CD4-positive, alpha-beta T cell (primary cell): ENCODE results near the gene UBE2F. TPM values are rescaled to one million over a fixed set of nuclear protein-coding genes. Genes with fewer than 3 reads are reported as not detected.

ENCODE experiments used
- ATAC-seq: fragments of 200-7000 bp; cut with Tn5 transposase; one replicate; pipeline ENCODE4 v1.10.0; 2022; ENCODE audit warnings: mild to moderate bottlenecking; ENCODE audit not compliant: poor library complexity
- CTCF ChIA-PET: fragments of 350-600 bp; sonication (Branson Sonifier 250); formaldehyde crosslinking; loops from one replicate; lab custom pipeline; 2021; ENCODE audit warnings: antibody characterized with exemption, inconsistent platforms; lab: Charles Lee
- POLR2A ChIA-PET: fragments of 350-600 bp; sonication (Branson Sonifier 250); formaldehyde crosslinking; loops from one replicate; lab custom pipeline; 2021; ENCODE audit warnings: antibody characterized with exemption, inconsistent platforms; lab: Charles Lee
- DNase-seq, 14 experiments: peaks; one replicate each; pipeline ENCODE4 v3.0.0-alpha.2; 2013 to 2020; ENCODE audit warnings: mixed read lengths in 2 of 14
- H3K27ac ChIP-seq, 2 donors: one replicate each; pipeline versions ENCODE4 v1.5.1 to v1.7.0; 2013; ENCODE audit warnings: low read length in 2 of 2, low read depth in 1 of 2, mild to moderate bottlenecking in 1 of 2
- H3K27me3 ChIP-seq, 2 experiments: 1 replicate in 1 of 2; 2 replicates in 1 of 2; pipeline versions ENCODE4 v1.6.1 to v1.7.0; 2013; ENCODE audit warnings: low read length in 2 of 2, control low read depth in 1 of 2, mild to moderate bottlenecking in 1 of 2, moderate library complexity in 1 of 2; ENCODE audit not compliant: insufficient read depth in 2 of 2, control insufficient read depth in 1 of 2
- H3K36me3 ChIP-seq: one replicate; pipeline ENCODE4 v1.6.1; 2013; ENCODE audit warnings: low read length, control low read depth; ENCODE audit not compliant: insufficient read depth
- H3K4me1 ChIP-seq: one replicate; pipeline ENCODE4 v1.6.1; 2013; ENCODE audit warnings: low read length, control low read depth; ENCODE audit not compliant: insufficient read depth
- H3K4me3 ChIP-seq: one replicate; pipeline ENCODE4 v1.5.1; 2013; ENCODE audit warnings: mild to moderate bottlenecking, low read length, moderate library complexity
- H3K9me3 ChIP-seq, 2 experiments: 1 replicate in 1 of 2; 2 replicates in 1 of 2; pipeline versions ENCODE4 v1.6.1 to v1.7.0; 2013; ENCODE audit warnings: low read length in 2 of 2, mild to moderate bottlenecking in 2 of 2, control low read depth in 1 of 2, moderate library complexity in 1 of 2; ENCODE audit not compliant: control insufficient read depth in 1 of 2, insufficient read depth in 1 of 2
- H3K27ac Mint-ChIP-seq: one replicate; pipeline ENCODE4 v1.8.0; 2020; ENCODE audit warnings: mixed read lengths
- H3K27me3 Mint-ChIP-seq: one replicate; pipeline ENCODE4 v1.8.0; 2021; ENCODE audit warnings: mixed read lengths
- H3K36me3 Mint-ChIP-seq: one replicate; pipeline ENCODE4 v1.8.0; 2021; ENCODE audit warnings: low read depth, mixed read lengths
- H3K4me1 Mint-ChIP-seq: one replicate; pipeline ENCODE4 v1.8.0; 2021; ENCODE audit warnings: low read depth, mixed read lengths
- H3K4me3 Mint-ChIP-seq: one replicate; pipeline ENCODE4 v1.8.0; 2020; ENCODE audit warnings: mild to moderate bottlenecking, mixed read lengths
- H3K9me3 Mint-ChIP-seq: one replicate; pipeline ENCODE4 v1.8.0; 2020; ENCODE audit warnings: mixed read lengths
- intact Hi-C, 2 experiments: fragments of 100-400 bp; cut with DNase I in 1 of 2; cut with micrococcal nuclease in 1 of 2; formaldehyde crosslinking; loops; one replicate each; pipeline versions ENCODE4 v1.15.1 to v1.9.0; 2023 to 2025; cut with DNase I, micrococcal nuclease
- total RNA-seq, 174 experiments: library from RNA in 2 of 174; stranded (reverse) in 2 of 174; gene quantifications; one replicate each; pipeline ENCODE4 v1.2.3 and lab custom pipeline; 2021 to 2026
- TF ChIP-seq, protein P1 (sequence below): fragments of 200-600 bp; IDR thresholded peaks from one replicate; pipeline ENCODE4 v1.8.0; 2022; ENCODE audit warnings: antibody characterized with exemption, mild to moderate bottlenecking

The UBE2F gene
- total RNA-seq, 2 experiments from 2014 or later, result 23.2 to 27.4 TPM

DNA sequence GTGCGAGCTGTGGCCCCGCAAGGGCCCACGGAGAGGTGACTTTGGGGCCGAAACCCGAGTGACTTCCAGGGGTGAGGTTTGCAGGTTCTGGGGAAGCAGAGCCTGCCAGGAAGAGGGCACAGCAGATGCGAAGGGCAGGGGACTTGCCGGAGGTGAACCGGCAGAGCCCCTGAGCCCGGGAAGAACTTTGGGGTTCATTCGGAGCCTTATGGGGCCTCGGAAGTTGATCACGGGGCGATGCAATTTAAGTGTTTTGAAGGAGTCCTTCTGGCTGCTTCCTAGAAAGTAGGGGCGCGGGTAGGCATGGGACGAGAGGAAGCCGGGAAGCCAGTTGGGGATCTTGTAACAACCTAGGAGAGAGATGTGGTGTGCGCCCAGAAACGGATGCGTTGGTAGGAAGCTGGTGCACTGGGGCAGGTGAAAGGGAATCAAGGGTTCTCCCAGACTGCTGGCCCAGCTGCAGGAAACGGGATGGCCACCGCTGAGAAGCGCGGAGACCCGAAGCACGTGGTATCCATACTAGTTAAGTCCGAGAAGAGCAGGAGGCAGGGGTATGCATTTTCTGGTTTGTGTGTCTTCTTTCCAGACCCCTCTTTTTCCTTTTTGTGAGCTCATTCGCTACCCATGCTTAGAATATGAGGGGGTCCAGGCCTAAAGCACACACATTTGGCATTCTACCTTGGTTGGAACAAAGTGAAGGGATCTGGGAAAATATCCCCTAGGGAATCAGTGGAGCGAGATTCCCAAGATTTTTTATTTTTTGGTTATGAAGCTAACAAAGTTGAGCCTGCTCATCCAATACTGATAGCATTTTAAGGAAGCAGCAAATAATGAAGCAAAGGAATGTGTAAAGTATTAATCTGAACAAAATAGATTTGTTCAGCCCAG is 94.7 kb downstream of the UBE2F start:
- Histone ChIP-seq H3K36me3 (peaks cover 12% of the 10 kb centered on the region), H3K27me3 (no peaks in the 10 kb centered on the region)
- H3K4me3 Mint-ChIP-seq, result peak overlapping the region; percentile 85

DNA sequence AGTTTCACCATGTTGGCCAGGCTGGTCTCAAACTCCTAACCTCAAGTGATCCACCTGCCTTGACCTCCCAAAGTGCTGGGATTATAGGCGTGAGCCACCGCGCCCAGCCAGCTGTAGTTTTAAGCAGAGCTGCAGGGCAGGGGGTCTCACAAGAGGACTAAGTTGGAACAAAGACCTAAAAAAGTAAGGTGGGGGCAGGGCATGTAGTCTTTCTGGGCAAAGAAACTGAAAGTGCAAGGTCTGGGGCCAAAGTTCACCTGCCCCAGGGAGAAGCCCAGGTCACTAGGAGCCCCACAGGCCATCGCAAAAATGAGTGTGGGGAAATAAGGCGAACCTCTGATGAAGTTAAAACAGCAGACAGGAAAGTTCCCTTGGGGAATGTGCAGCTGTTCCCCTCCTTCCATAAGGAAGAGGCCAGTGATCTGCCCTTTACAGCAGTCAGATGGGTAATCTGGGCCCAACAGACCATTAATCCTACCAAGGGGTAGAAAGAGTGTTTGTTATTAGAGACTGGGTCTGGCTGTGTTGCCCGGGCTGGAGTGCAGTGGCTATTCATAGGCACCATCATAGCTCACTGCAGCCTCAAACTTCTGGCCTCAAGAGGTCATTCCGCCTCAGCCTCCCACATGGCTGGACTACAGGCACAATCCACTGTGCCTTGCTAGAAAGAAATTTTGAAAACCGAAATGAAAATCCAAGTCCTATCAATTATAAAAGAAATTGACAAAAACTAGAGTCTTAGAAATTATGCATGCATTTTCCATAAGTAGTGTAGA is 96.8 kb downstream of the UBE2F start:
- POLR2A ChIA-PET, result no interaction called here
- CTCF ChIA-PET, result no interaction called here
- Mint-ChIP-seq H3K27ac (no peak overlapping the region), H3K4me1 (peaks cover 43% of the 10 kb centered on the region), H3K9me3 (no peaks in the 10 kb centered on the region), H3K4me3 (no peak overlapping the region), H3K36me3 (peaks cover 41% of the 10 kb centered on the region), H3K27me3 (no peaks in the 10 kb centered on the region)
- Histone ChIP-seq H3K27ac (no peak overlapping the region), H3K4me3 (no peak overlapping the region), H3K27me3 (no peaks in the 10 kb centered on the region), H3K9me3 (peaks cover 0 to 5% of the 10 kb centered on the region in 2 experiments), H3K36me3 (peaks cover 12% of the 10 kb centered on the region), H3K4me1 (peaks cover 27% of the 10 kb centered on the region)
- DNase-seq (no peak), ATAC-seq (no peak)
- TF ChIP-seq, protein P1, sequence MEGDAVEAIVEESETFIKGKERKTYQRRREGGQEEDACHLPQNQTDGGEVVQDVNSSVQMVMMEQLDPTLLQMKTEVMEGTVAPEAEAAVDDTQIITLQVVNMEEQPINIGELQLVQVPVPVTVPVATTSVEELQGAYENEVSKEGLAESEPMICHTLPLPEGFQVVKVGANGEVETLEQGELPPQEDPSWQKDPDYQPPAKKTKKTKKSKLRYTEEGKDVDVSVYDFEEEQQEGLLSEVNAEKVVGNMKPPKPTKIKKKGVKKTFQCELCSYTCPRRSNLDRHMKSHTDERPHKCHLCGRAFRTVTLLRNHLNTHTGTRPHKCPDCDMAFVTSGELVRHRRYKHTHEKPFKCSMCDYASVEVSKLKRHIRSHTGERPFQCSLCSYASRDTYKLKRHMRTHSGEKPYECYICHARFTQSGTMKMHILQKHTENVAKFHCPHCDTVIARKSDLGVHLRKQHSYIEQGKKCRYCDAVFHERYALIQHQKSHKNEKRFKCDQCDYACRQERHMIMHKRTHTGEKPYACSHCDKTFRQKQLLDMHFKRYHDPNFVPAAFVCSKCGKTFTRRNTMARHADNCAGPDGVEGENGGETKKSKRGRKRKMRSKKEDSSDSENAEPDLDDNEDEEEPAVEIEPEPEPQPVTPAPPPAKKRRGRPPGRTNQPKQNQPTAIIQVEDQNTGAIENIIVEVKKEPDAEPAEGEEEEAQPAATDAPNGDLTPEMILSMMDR, result no peak
- intact Hi-C loops, result loop anchor here in 1 of 2 experiments (5.0 to 10.0 kb wide), 3 partner anchors 139 to 369 kb away; partner anchors contain the start of genes ILKAP and PER2

More for the DNA sequence above, 94.7 kb downstream of the UBE2F start:
- no peaks in the 10 kb centered on the region for H3K9me3 Mint-ChIP-seq
- H3K36me3 Mint-ChIP-seq, result peaks cover 21% of the 10 kb centered on the region
- intact Hi-C loops, result loop anchor here in 1 of 2 experiments (2.0 to 10.0 kb wide), 4 partner anchors 141 to 367 kb away; partner anchors contain the start of genes ILKAP and PER2
- H3K4me3 ChIP-seq, result peak overlapping the region; percentile 93
- ATAC-seq, result peak; percentile 6
- peaks cover 21% of the 10 kb centered on the region for H3K4me1 ChIP-seq
- TF ChIP-seq, protein P1, result no peak
- peaks cover 35% of the 10 kb centered on the region for H3K4me1 Mint-ChIP-seq
- H3K27ac ChIP-seq, result peak overlapping the region; percentile 9 to 81
- ChIA-PET CTCF (no interaction called here), POLR2A (interaction anchor here (0.6 to 1.8 kb wide), 8 partner anchors 13 to 369 kb away, joined by 3 to 10 read pairs (median 4); partner anchors contain the start of genes ILKAP and PER2)
- H3K27me3 Mint-ChIP-seq, result peaks cover 9% of the 10 kb centered on the region
- H3K27ac Mint-ChIP-seq, result peak overlapping the region; percentile 19
- DNase-seq, result peak in 6 of 14 experiments; percentile 7 to 43 (median 18)
- peaks cover 0 to 5% of the 10 kb centered on the region in 2 experiments for H3K9me3 ChIP-seq

DNA sequence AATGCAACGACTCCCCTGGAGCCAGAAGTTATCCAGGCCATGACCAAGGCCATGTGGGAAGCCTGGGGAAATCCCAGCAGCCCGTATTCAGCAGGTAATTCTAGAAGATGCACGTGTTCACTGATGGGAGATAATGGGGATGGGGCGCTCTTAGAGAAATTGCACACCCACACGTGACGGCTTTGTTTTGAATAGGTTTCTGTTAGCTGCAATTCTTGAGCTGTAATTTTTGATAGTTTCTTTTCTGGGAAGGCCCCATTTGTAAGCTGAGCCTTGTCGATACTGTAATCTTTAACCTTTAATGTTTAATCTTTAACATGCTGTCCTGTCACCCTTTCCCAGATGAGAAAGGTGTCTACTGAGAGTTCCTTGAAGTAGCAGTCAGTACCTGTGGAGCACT is 97.6 kb downstream of the UBE2F start:
- peaks cover 12% of the 10 kb centered on the region for H3K36me3 ChIP-seq
- DNase-seq (no peak), ATAC-seq (no peak)
- H3K4me3 ChIP-seq, result no peak overlapping the region
- intact Hi-C loops, result loop anchor here in 1 of 2 experiments (5.0 to 10.0 kb wide), 3 partner anchors 138 to 370 kb away; partner anchors contain the start of genes ILKAP and PER2
- POLR2A ChIA-PET, result no interaction called here
- H3K4me3 Mint-ChIP-seq, result peak overlapping the region; percentile 22
- peaks cover 0 to 5% of the 10 kb centered on the region in 2 experiments for H3K9me3 ChIP-seq
- H3K27me3 Mint-ChIP-seq, result no peaks in the 10 kb centered on the region
- no peaks in the 10 kb centered on the region for H3K27me3 ChIP-seq
- CTCF ChIA-PET, result no interaction called here
- peaks cover 48% of the 10 kb centered on the region for H3K4me1 Mint-ChIP-seq
- TF ChIP-seq, protein P1, result no peak
- no peak overlapping the region for H3K27ac Mint-ChIP-seq
- no peak overlapping the region for H3K27ac ChIP-seq
- H3K4me1 ChIP-seq, result peaks cover 31% of the 10 kb centered on the region
- peaks cover 48% of the 10 kb centered on the region for H3K36me3 Mint-ChIP-seq
- H3K9me3 Mint-ChIP-seq, result no peaks in the 10 kb centered on the region
